Epithelial cell of proximal tubule (primary cell): ENCODE data around the gene MRPS15. TPM values are rescaled to one million over a fixed set of nuclear protein-coding genes. Genes with fewer than 3 reads are reported as not detected.
"Not testable (repeated sequence)": the region's sequence is repeated elsewhere in the genome, so short reads cannot be mapped to it uniquely, and the experiment has no call there.

Experiments used
- DNase-seq: peaks from one replicate; pipeline ENCODE4 v3.0.0-alpha.2; 2011; ENCODE audit warnings: low read depth
- H3K4me3 ChIP-seq: 2 replicates; pipeline ENCODE4 v1.5.1; 2011; ENCODE audit warnings: low read depth, mild to moderate bottlenecking, low read length
- total RNA-seq: library from RNA; depleted of rRNA; stranded (reverse); fragments of >200 nt; gene quantifications from 2 replicates; pipeline ENCODE4 v1.2.3, GENCODE V29; 2015
- TF ChIP-seq, protein P1 (sequence below): conservative IDR thresholded peaks from 2 replicates; pipeline ENCODE4 v1.5.1; 2012; ENCODE audit warnings: low read depth, mild to moderate bottlenecking, low read length

Gene MRPS15
- total RNA-seq, 1 donor from 2014 or later = 94.7 TPM

DNA sequence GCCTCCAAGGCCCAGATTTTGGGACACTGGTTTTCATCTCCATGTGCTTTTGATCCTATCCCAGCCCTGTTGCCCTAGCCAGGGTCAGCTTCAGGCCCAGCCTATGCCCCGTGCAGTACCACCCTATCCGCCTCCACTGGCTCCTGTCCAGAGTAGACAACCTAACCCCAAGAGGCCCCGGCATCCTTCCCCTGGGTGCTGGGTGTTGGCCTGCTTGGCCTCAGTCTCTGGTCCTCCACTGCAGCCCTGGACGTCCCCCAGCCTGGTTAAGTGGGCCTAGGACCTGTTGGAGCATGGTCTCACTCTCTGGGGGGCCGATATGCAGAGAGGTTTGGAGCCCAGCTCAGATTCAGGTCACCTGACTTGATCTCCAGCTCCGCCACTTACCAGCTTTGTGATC is 16.9 kb upstream of the MRPS15 start:
- DNase-seq = no peak
- H3K4me3 ChIP-seq = no peak overlapping the region
- TF ChIP-seq, protein P1, sequence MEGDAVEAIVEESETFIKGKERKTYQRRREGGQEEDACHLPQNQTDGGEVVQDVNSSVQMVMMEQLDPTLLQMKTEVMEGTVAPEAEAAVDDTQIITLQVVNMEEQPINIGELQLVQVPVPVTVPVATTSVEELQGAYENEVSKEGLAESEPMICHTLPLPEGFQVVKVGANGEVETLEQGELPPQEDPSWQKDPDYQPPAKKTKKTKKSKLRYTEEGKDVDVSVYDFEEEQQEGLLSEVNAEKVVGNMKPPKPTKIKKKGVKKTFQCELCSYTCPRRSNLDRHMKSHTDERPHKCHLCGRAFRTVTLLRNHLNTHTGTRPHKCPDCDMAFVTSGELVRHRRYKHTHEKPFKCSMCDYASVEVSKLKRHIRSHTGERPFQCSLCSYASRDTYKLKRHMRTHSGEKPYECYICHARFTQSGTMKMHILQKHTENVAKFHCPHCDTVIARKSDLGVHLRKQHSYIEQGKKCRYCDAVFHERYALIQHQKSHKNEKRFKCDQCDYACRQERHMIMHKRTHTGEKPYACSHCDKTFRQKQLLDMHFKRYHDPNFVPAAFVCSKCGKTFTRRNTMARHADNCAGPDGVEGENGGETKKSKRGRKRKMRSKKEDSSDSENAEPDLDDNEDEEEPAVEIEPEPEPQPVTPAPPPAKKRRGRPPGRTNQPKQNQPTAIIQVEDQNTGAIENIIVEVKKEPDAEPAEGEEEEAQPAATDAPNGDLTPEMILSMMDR = no peak

- DNase-seq = no peak
- H3K4me3 ChIP-seq = no peak overlapping the region
- TF ChIP-seq, protein P1 = no peak
These were observed 16.0 kb upstream of the MRPS15 start for GRCh38 chr1:36480161-36480560.

DNA sequence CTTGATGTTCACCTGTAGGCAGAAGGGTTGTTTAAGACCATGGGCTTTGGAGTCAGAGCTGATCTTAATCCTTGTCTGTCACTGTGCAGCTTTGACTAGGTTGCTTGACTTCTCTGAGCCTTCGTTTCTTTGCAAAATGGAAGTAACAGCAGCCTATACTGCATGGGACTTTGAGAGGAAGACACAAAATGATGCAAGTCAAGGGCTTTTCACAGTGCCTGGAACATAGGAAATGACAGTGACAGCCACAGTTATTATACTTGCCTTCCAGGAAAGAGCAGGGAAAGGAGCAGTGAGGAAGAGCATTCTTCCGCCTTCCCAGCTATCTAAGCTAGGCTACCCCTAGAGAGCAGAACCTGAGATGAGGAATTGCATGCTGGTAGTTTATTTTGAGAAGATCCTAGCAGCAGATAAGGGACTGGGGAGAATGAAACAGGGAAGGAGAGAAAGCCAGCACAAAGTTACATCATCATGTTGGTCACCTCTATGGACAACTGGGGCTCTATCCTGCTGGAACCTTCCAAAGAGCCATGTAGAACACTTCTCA is 15.4 kb upstream of the MRPS15 start:
- H3K4me3 ChIP-seq = no peak overlapping the region
- TF ChIP-seq, protein P1 = no peak

DNA sequence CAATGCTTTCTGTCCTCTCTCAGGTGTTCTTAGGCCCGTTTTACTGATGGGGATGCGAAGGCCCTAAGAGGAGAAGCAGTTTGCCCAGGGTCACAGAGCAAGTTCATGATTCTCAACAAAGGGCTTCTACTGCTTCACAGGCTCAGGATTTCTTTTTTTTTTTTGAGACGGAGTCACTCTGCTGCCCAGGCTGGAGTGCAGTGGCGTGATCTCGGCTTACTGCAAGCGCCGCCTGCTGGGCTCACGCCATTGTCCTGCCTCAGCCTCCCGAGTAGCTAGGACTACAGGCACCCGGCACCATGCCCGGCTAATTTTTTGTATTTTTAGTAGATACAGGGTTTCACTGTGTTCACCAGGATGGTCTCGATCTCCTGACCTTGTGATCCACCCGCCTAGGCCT is 13.4 kb upstream of the MRPS15 start:
- DNase-seq, H3K4me3 ChIP-seq: not testable (repeated sequence)

More for the DNA sequence above, 15.4 kb upstream of the MRPS15 start:
- DNase-seq = no peak

GRCh38 chr1:36476945-36477344 is 12.8 kb upstream of the MRPS15 start:
- TF ChIP-seq, protein P1 = no peak

GRCh38 chr1:36475910-36476604 is 11.9 kb upstream of the MRPS15 start:
- no peak overlapping the region for H3K4me3 ChIP-seq
- TF ChIP-seq, protein P1 = no peak
- DNase-seq = no peak

More at GRCh38 chr1:36476945-36477344, 12.8 kb upstream of the MRPS15 start:
- no peak for DNase-seq
- H3K4me3 ChIP-seq = no peak overlapping the region

GRCh38 chr1:36475341-36475740 is 11.2 kb upstream of the MRPS15 start:
- H3K4me3 ChIP-seq = no peak overlapping the region
- TF ChIP-seq, protein P1 = no peak
- no peak for DNase-seq
